ENCODE results near the gene SRXN1.

DNA sequence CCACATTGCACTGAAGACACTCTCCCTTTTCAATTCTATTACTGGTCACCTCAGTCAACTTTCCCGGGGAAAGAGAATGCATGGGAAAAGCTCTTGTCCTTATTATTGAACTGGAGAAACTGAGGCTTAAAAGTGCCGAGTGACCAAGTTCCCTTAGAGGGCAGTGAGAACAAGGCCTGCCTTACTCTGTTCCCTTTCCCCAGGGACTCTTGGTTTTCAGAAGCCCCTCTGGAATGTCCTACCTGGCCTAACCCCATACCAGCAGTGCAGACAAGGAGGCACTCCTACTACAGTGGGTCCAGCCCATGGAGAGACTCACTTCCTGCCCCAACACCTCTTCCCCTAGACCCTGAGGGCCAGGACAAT is 6.1 kb downstream of the SRXN1 start:
- TF ChIP-seq, protein P1, sequence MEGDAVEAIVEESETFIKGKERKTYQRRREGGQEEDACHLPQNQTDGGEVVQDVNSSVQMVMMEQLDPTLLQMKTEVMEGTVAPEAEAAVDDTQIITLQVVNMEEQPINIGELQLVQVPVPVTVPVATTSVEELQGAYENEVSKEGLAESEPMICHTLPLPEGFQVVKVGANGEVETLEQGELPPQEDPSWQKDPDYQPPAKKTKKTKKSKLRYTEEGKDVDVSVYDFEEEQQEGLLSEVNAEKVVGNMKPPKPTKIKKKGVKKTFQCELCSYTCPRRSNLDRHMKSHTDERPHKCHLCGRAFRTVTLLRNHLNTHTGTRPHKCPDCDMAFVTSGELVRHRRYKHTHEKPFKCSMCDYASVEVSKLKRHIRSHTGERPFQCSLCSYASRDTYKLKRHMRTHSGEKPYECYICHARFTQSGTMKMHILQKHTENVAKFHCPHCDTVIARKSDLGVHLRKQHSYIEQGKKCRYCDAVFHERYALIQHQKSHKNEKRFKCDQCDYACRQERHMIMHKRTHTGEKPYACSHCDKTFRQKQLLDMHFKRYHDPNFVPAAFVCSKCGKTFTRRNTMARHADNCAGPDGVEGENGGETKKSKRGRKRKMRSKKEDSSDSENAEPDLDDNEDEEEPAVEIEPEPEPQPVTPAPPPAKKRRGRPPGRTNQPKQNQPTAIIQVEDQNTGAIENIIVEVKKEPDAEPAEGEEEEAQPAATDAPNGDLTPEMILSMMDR (IDR thresholded peaks at IDR 0.05; ENCODE audit: borderline replicate concordance, extremely low read depth, low read length, poor library complexity, severe bottlenecking), result no peak
- no peak for TF ChIP-seq EZH2 (IDR thresholded peaks at IDR 0.05; ENCODE audit: borderline replicate concordance, low read depth, low read length, severe bottlenecking)
